ENCODE measurements around the gene RASL12.

The RASL12 gene

GRCh38 chr15:65091946-65092770, 24.4 kb upstream of the RASL12 start:
- H3K4me3 ChIP-seq (ENCODE audit: low read length) = no peak overlapping the region
- no peaks in the 10 kb centered on the region for H3K36me3 ChIP-seq (ENCODE audit: insufficient read depth, low read length)
- no peak overlapping the region for H3K9ac ChIP-seq (ENCODE audit: low read depth, low read length)
- H3K9me3 ChIP-seq (ENCODE audit: insufficient read depth, low read depth, low read length) = no peaks in the 10 kb centered on the region
- H3K27ac ChIP-seq (ENCODE audit: low read depth, low read length) = no peak overlapping the region
- peaks cover 14% of the 10 kb centered on the region; the same call in 1 of the 2 replicates for H3K4me1 ChIP-seq (ENCODE audit: insufficient read depth, low read length)
- no peaks in the 10 kb centered on the region for H3K27me3 ChIP-seq (ENCODE audit: insufficient read depth, low read length)
- 88% methylated on average over 12 of the region's 12 CpGs for WGBS

GRCh38 chr15:65089206-65089824, 21.5 kb upstream of the RASL12 start:
- WGBS = 84% methylated on average over 5 of the region's 5 CpGs
- no peaks in the 10 kb centered on the region for H3K36me3 ChIP-seq (ENCODE audit: insufficient read depth, low read length)
- peaks cover 25% of the 10 kb centered on the region for H3K4me1 ChIP-seq (ENCODE audit: insufficient read depth, low read length)
- no peaks in the 10 kb centered on the region for H3K9me3 ChIP-seq (ENCODE audit: insufficient read depth, low read depth, low read length)
- no peak overlapping the region for H3K4me3 ChIP-seq (ENCODE audit: low read length)
- peaks cover 4% of the 10 kb centered on the region; the same call in 1 of the 2 replicates for H3K27me3 ChIP-seq (ENCODE audit: insufficient read depth, low read length)
- H3K27ac ChIP-seq (ENCODE audit: low read depth, low read length) = no peak overlapping the region
- no peak overlapping the region for H3K9ac ChIP-seq (ENCODE audit: low read depth, low read length)

- no peak overlapping the region for H3K4me3 ChIP-seq (ENCODE audit: low read length)
- peaks cover 32% of the 10 kb centered on the region for H3K4me1 ChIP-seq (ENCODE audit: insufficient read depth, low read length)
- H3K9ac ChIP-seq (ENCODE audit: low read depth, low read length) = no peak overlapping the region
- no peak overlapping the region for H3K27ac ChIP-seq (ENCODE audit: low read depth, low read length)
- H3K9me3 ChIP-seq (ENCODE audit: insufficient read depth, low read depth, low read length) = no peaks in the 10 kb centered on the region
- WGBS = 84% methylated on average over 6 of the region's 6 CpGs
- H3K27me3 ChIP-seq (ENCODE audit: insufficient read depth, low read length) = peaks cover 4% of the 10 kb centered on the region; the same call in 1 of the 2 replicates
- no peaks in the 10 kb centered on the region for H3K36me3 ChIP-seq (ENCODE audit: insufficient read depth, low read length)
Observed at GRCh38 chr15:65088643-65089021, 20.8 kb upstream of the RASL12 start.

GRCh38 chr15:65087873-65088642, 20.3 kb upstream of the RASL12 start:
- peaks cover 36% of the 10 kb centered on the region for H3K4me1 ChIP-seq (ENCODE audit: insufficient read depth, low read length)
- H3K27me3 ChIP-seq (ENCODE audit: insufficient read depth, low read length) = peaks cover 4% of the 10 kb centered on the region; the same call in 1 of the 2 replicates
- no peaks in the 10 kb centered on the region for H3K36me3 ChIP-seq (ENCODE audit: insufficient read depth, low read length)
- no peak overlapping the region for H3K27ac ChIP-seq (ENCODE audit: low read depth, low read length)
- H3K4me3 ChIP-seq (ENCODE audit: low read length) = no peak overlapping the region
- H3K9me3 ChIP-seq (ENCODE audit: insufficient read depth, low read depth, low read length) = no peaks in the 10 kb centered on the region
- H3K9ac ChIP-seq (ENCODE audit: low read depth, low read length) = no peak overlapping the region
- WGBS = 91% methylated on average over 13 of the region's 13 CpGs

GRCh38 chr15:65087411-65087810, 19.6 kb upstream of the RASL12 start:
- WGBS = 82% methylated on average over 3 of the region's 3 CpGs
- H3K27ac ChIP-seq (ENCODE audit: low read depth, low read length) = no peak overlapping the region
- no peaks in the 10 kb centered on the region for H3K36me3 ChIP-seq (ENCODE audit: insufficient read depth, low read length)

GRCh38 chr15:65086680-65087111, 18.9 kb upstream of the RASL12 start:
- Histone ChIP-seq H3K4me3 (ENCODE audit: low read length) (no peak overlapping the region), H3K9ac (ENCODE audit: low read depth, low read length) (no peak overlapping the region), H3K27me3 (ENCODE audit: insufficient read depth, low read length) (peaks cover 7% of the 10 kb centered on the region; the same call in 1 of the 2 replicates), H3K27ac (ENCODE audit: low read depth, low read length) (no peak overlapping the region), H3K36me3 (ENCODE audit: insufficient read depth, low read length) (no peaks in the 10 kb centered on the region), H3K4me1 (ENCODE audit: insufficient read depth, low read length) (peaks cover 49% of the 10 kb centered on the region), H3K9me3 (ENCODE audit: insufficient read depth, low read depth, low read length) (no peaks in the 10 kb centered on the region)
- WGBS = 80% methylated on average over 6 of the region's 6 CpGs

More at GRCh38 chr15:65087411-65087810, 19.6 kb upstream of the RASL12 start:
- no peak overlapping the region for H3K9ac ChIP-seq (ENCODE audit: low read depth, low read length)
- no peaks in the 10 kb centered on the region for H3K9me3 ChIP-seq (ENCODE audit: insufficient read depth, low read depth, low read length)
- H3K4me1 ChIP-seq (ENCODE audit: insufficient read depth, low read length) = peaks cover 43% of the 10 kb centered on the region
- H3K4me3 ChIP-seq (ENCODE audit: low read length) = no peak overlapping the region
- H3K27me3 ChIP-seq (ENCODE audit: insufficient read depth, low read length) = peaks cover 4% of the 10 kb centered on the region; the same call in 1 of the 2 replicates

- no peaks in the 10 kb centered on the region for H3K9me3 ChIP-seq (ENCODE audit: insufficient read depth, low read depth, low read length)
- H3K4me3 ChIP-seq (ENCODE audit: low read length) = no peak overlapping the region
- 89% methylated on average over 6 of the region's 6 CpGs for WGBS
- peaks cover 11% of the 10 kb centered on the region; the same call in 1 of the 2 replicates for H3K27me3 ChIP-seq (ENCODE audit: insufficient read depth, low read length)
- H3K36me3 ChIP-seq (ENCODE audit: insufficient read depth, low read length) = no peaks in the 10 kb centered on the region
- H3K4me1 ChIP-seq (ENCODE audit: insufficient read depth, low read length) = peaks cover 51% of the 10 kb centered on the region
- no peak overlapping the region for H3K9ac ChIP-seq (ENCODE audit: low read depth, low read length)
- H3K27ac ChIP-seq (ENCODE audit: low read depth, low read length) = no peak overlapping the region
Observed at GRCh38 chr15:65085990-65086679, 18.3 kb upstream of the RASL12 start.

- Histone ChIP-seq H3K9me3 (ENCODE audit: insufficient read depth, low read depth, low read length) (no peaks in the 10 kb centered on the region), H3K27me3 (ENCODE audit: insufficient read depth, low read length) (peaks cover 11% of the 10 kb centered on the region; the same call in 1 of the 2 replicates), H3K27ac (ENCODE audit: low read depth, low read length) (no peak overlapping the region), H3K9ac (ENCODE audit: low read depth, low read length) (no peak overlapping the region), H3K4me3 (ENCODE audit: low read length) (no peak overlapping the region), H3K4me1 (ENCODE audit: insufficient read depth, low read length) (peaks cover 54% of the 10 kb centered on the region), H3K36me3 (ENCODE audit: insufficient read depth, low read length) (no peaks in the 10 kb centered on the region)
- 92% methylated on average over 8 of the region's 8 CpGs for WGBS
Observed at GRCh38 chr15:65085207-65085753, 17.5 kb upstream of the RASL12 start.

- Histone ChIP-seq H3K4me1 (ENCODE audit: insufficient read depth, low read length) (peaks cover 54% of the 10 kb centered on the region), H3K36me3 (ENCODE audit: insufficient read depth, low read length) (no peaks in the 10 kb centered on the region), H3K27me3 (ENCODE audit: insufficient read depth, low read length) (peaks cover 11% of the 10 kb centered on the region; the same call in 1 of the 2 replicates), H3K4me3 (ENCODE audit: low read length) (no peak overlapping the region), H3K9me3 (ENCODE audit: insufficient read depth, low read depth, low read length) (no peaks in the 10 kb centered on the region), H3K9ac (ENCODE audit: low read depth, low read length) (no peak overlapping the region), H3K27ac (ENCODE audit: low read depth, low read length) (no peak overlapping the region)
- 94% methylated on average over 7 of the region's 7 CpGs for WGBS
Observed at GRCh38 chr15:65084500-65085206, 16.9 kb upstream of the RASL12 start.

GRCh38 chr15:65083262-65083701, 15.5 kb upstream of the RASL12 start:
- Histone ChIP-seq H3K27me3 (ENCODE audit: insufficient read depth, low read length) (peaks cover 11% of the 10 kb centered on the region; the same call in 1 of the 2 replicates), H3K9ac (ENCODE audit: low read depth, low read length) (no peak overlapping the region), H3K27ac (ENCODE audit: low read depth, low read length) (peak overlapping the region; percentile 73; the same call in 1 of the 2 replicates), H3K9me3 (ENCODE audit: insufficient read depth, low read depth, low read length) (no peaks in the 10 kb centered on the region), H3K4me3 (ENCODE audit: low read length) (peak overlapping the region; percentile 17), H3K36me3 (ENCODE audit: insufficient read depth, low read length) (no peaks in the 10 kb centered on the region), H3K4me1 (ENCODE audit: insufficient read depth, low read length) (peaks cover 45% of the 10 kb centered on the region)
- WGBS = 5% methylated on average over 7 of the region's 7 CpGs
